Activated CD4-positive, alpha-beta T cell treated with anti-CD3 and anti-CD28 coated beads, Interleukin-2, amount 50 U/mL, for 4 hours (primary cell): ENCODE data around the gene CORIN.
"Not testable (repeated sequence)": the region's sequence is repeated elsewhere in the genome, so short reads cannot be mapped to it uniquely, and the experiment has no call there.

Source experiments
- DNase-seq, 2 experiments: peaks; one replicate each; pipeline ENCODE4 v3.0.0-alpha.2; 2020

The CORIN gene

DNA sequence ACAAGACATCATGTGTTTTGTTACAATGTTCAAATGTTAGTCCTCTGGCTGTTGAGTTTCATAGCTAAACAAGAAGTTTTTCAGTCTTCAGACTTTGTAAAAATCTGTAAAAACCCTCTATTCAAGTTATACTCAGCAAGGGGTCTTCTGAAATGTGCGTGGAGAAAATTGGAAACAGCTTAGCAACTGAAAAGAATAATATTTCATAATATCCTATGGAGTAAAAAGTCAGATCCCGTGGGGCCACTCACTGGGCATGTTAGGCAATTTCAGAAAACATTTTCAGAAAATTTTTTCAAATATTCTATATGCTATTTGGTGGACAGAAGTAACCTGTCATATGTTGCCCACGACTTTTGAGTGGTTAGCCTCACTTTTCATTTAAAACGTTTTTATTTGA, 118.3 kb downstream of the CORIN start:
- DNase-seq: no peak

GRCh38 chr4:47718696-47719095, 119.2 kb downstream of the CORIN start:
- no peak for DNase-seq

GRCh38 chr4:47717188-47717587, 120.7 kb downstream of the CORIN start:
- no peak for DNase-seq

- DNase-seq: no peak
These were observed 122.0 kb downstream of the CORIN start for GRCh38 chr4:47715716-47716416.

DNA sequence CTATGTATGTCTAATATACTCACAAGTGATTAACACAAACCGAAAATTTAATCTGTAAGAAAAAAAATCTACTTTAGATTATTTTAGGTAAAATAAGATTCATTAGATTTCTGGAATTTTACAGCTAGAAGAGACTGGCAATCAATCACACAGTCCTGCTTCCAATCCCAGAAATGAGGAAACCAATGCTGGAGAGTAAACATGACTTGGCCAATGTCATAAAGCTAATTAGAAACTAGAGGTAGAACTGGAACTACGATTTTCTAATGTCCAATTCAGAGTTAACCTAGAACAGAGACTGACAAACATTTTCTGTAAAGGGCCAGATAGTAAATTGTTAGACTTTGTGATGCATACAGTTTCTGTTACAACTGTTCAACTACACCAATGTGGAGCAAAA, 123.6 kb downstream of the CORIN start:
- DNase-seq: no peak

GRCh38 chr4:47713129-47713834, 124.6 kb downstream of the CORIN start:
- no peak for DNase-seq

- DNase-seq: no peak
These were observed 126.2 kb downstream of the CORIN start for GRCh38 chr4:47711646-47712045.

DNA sequence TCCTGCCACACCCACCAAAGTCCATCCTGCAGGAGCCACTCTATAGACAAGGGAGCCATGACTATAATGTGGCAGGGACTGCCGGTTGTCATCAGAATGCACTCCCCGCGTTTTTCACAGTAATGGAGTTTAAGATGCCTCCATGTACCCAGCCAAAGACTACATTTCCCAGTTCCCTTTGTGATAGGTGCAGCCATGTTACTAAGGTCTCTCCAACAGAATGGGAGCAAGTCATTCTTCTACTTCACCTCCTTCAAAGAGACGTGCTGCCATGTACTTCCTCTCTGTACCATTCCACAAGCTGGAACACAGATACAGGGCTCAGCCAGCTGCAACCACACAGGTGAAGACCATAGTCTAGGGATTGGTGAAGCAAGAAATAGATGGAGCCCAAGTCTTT, 126.7 kb downstream of the CORIN start:
- DNase-seq: no peak

DNA sequence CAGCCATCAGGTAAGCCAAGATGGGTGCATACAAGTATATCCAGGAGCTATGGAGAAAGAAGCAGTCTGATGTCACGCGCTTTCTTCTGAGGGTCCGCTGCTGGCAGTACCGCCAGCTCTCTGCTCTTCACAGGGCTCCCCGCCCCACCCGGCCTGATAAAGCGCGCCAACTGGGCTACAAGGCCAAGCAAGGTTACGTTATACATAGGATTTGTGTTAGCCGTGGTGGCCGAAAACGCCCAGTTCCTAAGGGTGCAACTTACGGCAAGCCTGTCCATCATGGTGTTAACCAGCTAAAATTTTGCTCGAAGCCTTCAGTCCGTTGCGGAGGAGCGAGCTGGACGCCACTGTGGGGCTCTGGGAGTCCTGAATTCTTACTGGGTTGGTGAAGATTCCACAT, 131.5 kb downstream of the CORIN start:
- not testable (repeated sequence) for DNase-seq

DNA sequence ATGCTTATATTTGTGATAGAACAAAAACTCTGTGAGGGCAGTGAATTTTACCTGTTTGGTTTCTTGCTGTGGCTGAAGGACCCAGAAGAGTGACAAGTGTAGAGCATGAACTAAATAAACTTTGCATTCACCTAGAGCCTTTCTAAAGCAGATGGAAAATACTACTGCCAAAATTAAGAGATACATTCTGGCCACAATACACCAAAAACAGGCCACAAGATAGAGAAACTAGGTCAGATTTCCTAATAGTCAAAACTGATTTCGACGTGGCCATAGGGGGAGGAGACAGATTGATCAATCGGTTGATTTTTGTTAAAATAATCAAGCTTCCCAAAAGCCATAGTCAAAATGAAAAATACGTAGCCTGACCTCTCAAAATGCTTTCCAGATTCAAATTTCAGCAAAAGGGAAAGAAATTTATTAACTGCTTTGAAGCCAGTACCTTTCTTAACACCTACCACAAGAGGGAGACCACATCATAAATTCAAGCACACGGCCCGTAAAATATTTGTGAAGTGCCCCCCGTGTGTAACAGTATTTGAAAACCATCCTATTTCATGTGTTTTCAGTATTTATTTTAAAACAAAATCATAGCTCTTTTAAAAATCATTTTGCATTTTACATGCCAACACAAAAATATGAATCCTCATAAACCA, 132.4 kb downstream of the CORIN start:
- DNase-seq: no peak

DNA sequence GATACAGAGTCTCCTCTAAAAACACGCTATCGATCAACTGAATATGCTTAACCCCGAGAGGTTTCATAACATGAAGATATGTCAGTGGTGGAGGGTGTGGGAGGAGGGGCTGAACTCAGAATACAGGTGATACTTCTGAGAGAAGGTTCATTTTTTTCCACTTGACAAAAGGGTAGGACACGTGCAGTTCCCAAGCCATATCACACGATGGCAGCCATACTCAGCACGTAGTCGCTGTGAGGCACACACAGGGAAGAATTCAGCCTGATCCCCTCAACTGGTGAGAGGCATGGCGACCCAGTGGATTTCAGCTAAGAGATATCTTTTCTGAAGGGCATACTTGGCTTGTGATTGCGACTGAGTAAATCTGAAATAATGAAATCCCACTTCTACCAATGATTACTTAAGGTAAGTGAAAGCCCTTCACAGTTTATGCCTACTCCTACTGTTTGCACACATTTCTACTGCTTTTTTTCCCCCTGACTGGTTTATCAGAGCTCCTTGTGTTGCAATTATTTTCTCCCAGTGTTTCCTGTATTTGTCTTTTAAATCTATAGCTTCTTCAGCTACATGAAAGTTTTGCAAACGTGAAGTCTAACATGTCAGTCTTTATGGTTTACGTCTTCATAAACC, 133.1 kb downstream of the CORIN start:
- DNase-seq: no peak

DNA sequence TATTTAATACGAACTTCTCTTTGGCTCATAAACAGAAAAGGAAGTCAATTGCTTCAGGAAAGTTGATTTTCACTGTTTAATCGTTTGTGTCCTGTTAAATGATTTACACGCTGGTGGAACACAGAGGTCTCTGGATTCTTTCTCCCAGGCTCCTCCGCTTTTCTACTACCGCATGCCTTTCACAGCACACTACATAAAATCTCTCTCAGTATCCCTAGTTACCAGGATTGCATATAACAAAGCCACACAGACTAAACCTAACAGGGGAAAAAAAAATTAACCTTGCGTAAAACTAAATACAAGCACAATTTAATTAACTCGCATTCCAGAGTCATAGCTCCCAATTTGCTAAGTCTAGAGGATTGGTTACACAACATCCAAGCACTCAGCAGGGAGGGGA, 133.9 kb downstream of the CORIN start:
- no peak for DNase-seq

DNA sequence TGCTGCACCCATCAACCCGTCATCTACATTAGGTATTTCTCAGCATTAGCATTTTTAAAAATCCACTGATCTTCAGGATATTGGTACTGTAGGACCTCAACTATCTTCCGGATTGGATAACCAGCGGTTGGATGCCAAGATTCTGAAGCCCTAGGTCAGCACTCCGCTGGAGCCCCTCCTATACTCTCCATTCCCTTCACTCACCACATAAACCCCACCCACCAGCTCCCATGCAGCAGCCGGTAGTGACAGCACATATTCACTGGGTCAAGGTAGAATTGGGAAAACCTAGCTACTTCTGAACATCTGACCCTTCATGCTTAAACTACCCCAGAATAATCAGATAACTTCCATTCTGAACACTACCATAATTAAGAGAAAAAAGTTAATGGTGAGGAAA, 134.9 kb downstream of the CORIN start:
- DNase-seq: no peak

GRCh38 chr4:47701286-47701685, 136.6 kb downstream of the CORIN start:
- no peak for DNase-seq

- DNase-seq: no peak
These were observed 139.0 kb downstream of the CORIN start for GRCh38 chr4:47698837-47699236.

GRCh38 chr4:47696823-47697222, 141.0 kb downstream of the CORIN start:
- no peak for DNase-seq

DNA sequence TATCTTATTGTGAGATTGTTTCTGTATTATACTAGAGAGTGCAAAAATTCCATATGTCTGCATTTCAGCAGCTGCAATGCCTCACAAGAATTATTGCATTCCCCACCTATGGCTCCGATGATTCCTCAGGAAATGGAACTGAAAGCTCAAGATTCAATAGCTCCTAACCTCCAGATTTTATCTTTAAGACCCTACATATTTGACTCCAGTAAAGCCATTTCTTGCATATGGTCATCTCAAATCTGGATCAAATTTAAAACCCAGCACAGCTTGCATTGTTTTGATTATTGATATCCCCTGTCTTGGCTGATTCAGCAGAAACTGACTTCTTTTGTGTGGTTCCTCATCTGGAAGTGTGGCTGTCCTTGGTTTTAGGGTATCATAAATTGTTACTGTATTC, 142.6 kb downstream of the CORIN start:
- DNase-seq: no peak

DNA sequence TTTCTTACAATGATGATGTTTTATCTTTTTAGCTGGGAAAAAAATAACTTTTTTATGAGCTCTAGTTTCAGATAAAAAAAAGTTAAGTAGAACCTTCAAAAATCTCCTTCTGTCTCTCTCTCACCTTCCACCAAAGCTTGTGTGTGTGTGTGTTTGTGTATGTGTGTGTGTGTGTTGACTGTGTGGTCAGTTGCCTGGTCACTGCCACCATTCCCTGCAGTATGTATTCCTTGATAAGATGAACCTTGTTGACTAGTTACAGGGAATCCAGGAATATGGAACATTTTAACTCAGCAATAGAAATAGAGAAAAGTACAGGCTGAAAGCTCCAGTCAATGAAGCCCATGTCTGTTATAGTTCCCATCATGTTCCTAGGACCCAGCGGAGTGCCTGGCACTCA, 143.5 kb downstream of the CORIN start:
- DNase-seq: no peak

DNA sequence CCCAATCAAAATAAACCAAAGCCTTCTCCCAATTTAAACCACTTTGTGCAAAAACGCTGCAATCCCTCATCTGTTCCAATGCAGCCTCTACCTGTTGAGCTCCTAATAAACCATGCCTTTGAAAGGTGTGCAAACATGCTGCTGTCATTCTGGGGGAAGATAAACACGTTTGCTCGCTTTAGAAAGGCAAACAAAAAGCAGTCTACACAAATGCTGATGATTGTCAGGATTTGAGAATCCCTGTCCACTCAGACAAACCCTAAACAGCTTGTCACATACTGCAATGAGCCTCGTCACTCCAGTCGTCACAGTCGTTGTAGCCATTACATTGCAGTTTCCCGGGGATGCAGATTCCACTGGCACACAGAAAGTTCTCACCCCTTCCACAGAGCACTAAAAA, 145.2 kb downstream of the CORIN start:
- DNase-seq: no peak

GRCh38 chr4:47691757-47692383, 146.0 kb downstream of the CORIN start:
- DNase-seq: not testable (repeated sequence)

DNA sequence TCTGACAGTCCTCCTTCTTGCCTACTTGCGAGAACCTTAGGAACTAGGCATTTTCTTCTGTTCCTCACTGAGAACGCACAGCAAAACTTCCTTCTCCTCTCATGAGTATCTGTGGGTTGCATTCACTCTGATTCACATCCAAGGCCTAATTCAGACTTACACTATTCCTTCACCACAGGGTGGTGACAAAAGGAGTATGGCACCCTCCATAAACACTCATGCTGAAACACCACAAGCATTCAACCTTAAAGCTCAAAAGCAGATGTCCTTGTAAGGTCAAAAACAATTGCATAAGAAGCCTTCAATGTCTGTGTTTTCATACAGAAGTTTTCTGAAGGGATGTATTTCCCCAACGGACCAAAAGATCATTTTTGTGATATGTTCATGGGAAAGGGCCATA, 147.3 kb downstream of the CORIN start:
- DNase-seq: no peak

DNA sequence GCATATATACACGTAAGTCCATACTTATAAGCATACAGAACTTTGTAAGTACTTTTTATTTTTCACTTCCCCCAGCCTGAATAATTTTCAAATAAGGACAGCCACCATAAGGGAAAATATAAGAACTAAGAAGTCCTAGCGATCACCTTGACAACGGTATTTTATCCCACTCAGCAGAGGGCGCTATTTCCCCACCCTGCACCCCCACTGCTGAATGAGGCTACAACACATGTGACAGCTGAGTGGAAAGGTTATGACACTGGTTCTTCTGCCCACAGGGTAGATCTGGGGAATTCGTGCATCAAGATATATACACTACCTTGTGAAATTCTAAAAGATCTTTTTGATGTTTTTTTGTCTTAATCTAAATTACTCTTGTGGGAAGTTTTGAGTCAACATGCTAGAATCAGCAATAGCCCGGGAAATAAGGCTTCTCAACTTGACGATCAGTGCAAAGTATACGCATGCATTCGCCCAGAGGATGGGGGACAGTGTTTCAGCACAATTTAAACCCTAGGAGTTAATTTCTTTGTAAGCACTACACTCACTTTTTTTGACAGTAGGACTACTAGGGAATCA, 151.5 kb downstream of the CORIN start:
- peak; percentile 52 to 54 for DNase-seq

- no peak for DNase-seq
These were observed 162.1 kb downstream of the CORIN start for GRCh38 chr4:47675806-47676205.
